T-cell (primary cell): ENCODE results near the gene SPATA25. TPM values are rescaled to one million over a fixed set of nuclear protein-coding genes. Genes with fewer than 3 reads are reported as not detected.

ENCODE experiments used
- ATAC-seq, 4 experiments: fragments of 200-7000 bp in 3 of 4; fragments of 150-1000 bp in 1 of 4; cut with Tn5 transposase; replicated peaks in 1 of 4; 1 replicate in 3 of 4; 2 replicates in 1 of 4; pipeline ENCODE4 v1.10.0; 2021; ENCODE audit warnings: moderate library complexity in 3 of 4, mild to moderate bottlenecking in 2 of 4, moderate number of reproducible peaks in 1 of 4
- CTCF ChIA-PET, 2 donors: fragments of 300-600 bp; sonication (Branson Sonifier 250); formaldehyde crosslinking; loops; one replicate each; lab custom pipeline; 2022; ENCODE audit warnings: antibody characterized with exemption in 2 of 2; lab: Charles Lee
- POLR2A ChIA-PET, 2 donors: fragments of 300-600 bp; sonication (Branson Sonifier 250); formaldehyde crosslinking; loops; one replicate each; lab custom pipeline; 2022; ENCODE audit warnings: antibody characterized with exemption in 2 of 2; lab: Charles Lee
- DNase-seq, 35 experiments: peaks; one replicate each; pipeline versions ENCODE4 v3.0.0 to v3.0.0-alpha.2; 2013 to 2023
- H3K27ac ChIP-seq: one replicate; pipeline ENCODE4 v1.5.1; 2013; ENCODE audit warnings: low read length
- H3K27me3 ChIP-seq, 2 experiments: replicated peaks in 1 of 2; 1 replicate in 1 of 2; 2 replicates in 1 of 2; pipeline versions ENCODE4 v1.6.1 to v1.7.0; 2013; ENCODE audit warnings: low read length in 1 of 2, mixed read lengths in 1 of 2; ENCODE audit not compliant: control insufficient read depth in 2 of 2, insufficient read depth in 2 of 2; ENCODE audit errors: extremely low read depth in 1 of 2
- H3K36me3 ChIP-seq, 2 donors: 1 replicate in 1 of 2; 2 replicates in 1 of 2; pipeline versions ENCODE4 v1.6.1 to v1.7.0; 2013; ENCODE audit warnings: low read length in 1 of 2; ENCODE audit not compliant: control insufficient read depth in 2 of 2, insufficient read depth in 1 of 2; ENCODE audit errors: extremely low read depth in 1 of 2
- H3K4me1 ChIP-seq, 2 experiments: 1 replicate in 1 of 2; 2 replicates in 1 of 2; pipeline versions ENCODE4 v1.6.1 to v1.7.0; 2013; ENCODE audit warnings: low read length in 2 of 2, mixed read lengths in 1 of 2; ENCODE audit not compliant: insufficient read depth in 2 of 2, control insufficient read depth in 1 of 2; ENCODE audit errors: extremely low read depth in 1 of 2
- H3K4me3 ChIP-seq, 2 donors: 1 replicate in 1 of 2; 2 replicates in 1 of 2; pipeline versions ENCODE4 v1.5.1 to v1.7.0; 2013; ENCODE audit warnings: mild to moderate bottlenecking in 2 of 2, low read length in 1 of 2, moderate library complexity in 1 of 2; ENCODE audit not compliant: control insufficient read depth in 1 of 2; ENCODE audit errors: extremely low read depth in 1 of 2
- H3K9me3 ChIP-seq: 2 replicates; pipeline ENCODE4 v1.7.0; 2013
- H3K27ac Mint-ChIP-seq, 2 donors: one replicate each; pipeline ENCODE4 v1.8.0; 2020 to 2021; ENCODE audit warnings: mild to moderate bottlenecking in 2 of 2, mixed read lengths in 2 of 2
- H3K27me3 Mint-ChIP-seq, 2 donors: one replicate each; pipeline ENCODE4 v1.8.0; 2021 to 2022; ENCODE audit warnings: mixed read lengths in 2 of 2
- H3K36me3 Mint-ChIP-seq: one replicate; pipeline ENCODE4 v1.8.0; 2021; ENCODE audit warnings: mixed read lengths
- H3K4me1 Mint-ChIP-seq, 3 donors: one replicate each; pipeline ENCODE4 v1.8.0; 2020 to 2022; ENCODE audit warnings: mixed read lengths in 3 of 3, mild to moderate bottlenecking in 1 of 3
- H3K4me3 Mint-ChIP-seq, 3 donors: one replicate each; pipeline ENCODE4 v1.8.0; 2020 to 2022; ENCODE audit warnings: mild to moderate bottlenecking in 3 of 3, mixed read lengths in 3 of 3, moderate library complexity in 3 of 3
- H3K9me3 Mint-ChIP-seq, 3 donors: one replicate each; pipeline ENCODE4 v1.8.0; 2020 to 2022; ENCODE audit warnings: mixed read lengths in 3 of 3
- WGBS: methylation state at CpG from one replicate; pipeline ENCODE4 v1.1.5; 2013; ENCODE audit warnings: missing lambda C conversion rate; ENCODE audit not compliant: insufficient coverage; 5-methylcytosine and 5-hydroxymethylcytosine counted together
- total RNA-seq, 35 experiments: library from RNA in 6 of 35; stranded (reverse) in 6 of 35; fragments of 120-200 nt in 1 of 35; gene quantifications; one replicate each; pipeline versions ENCODE4 v1.2.1 to v1.2.4 and lab custom pipeline; 2013 to 2026

The SPATA25 gene
- total RNA-seq, 5 donors from 2014 or later (not counting 1 experiment from before 2014, with no cell fraction given): 0.68 to 4.6 (median 3.6) TPM

- no peaks in the 10 kb centered on the region for H3K9me3 ChIP-seq
- ATAC-seq: no peak
- no peak overlapping the region for H3K4me3 ChIP-seq
- no peak for DNase-seq
- peaks cover 15 to 41% of the 10 kb centered on the region in 2 donors for H3K36me3 ChIP-seq
- H3K4me1 Mint-ChIP-seq: peaks cover 6 to 20% (median 18%) of the 10 kb centered on the region in 3 donors
- no peaks in the 10 kb centered on the region for H3K9me3 Mint-ChIP-seq
- peaks cover 0 to 19% of the 10 kb centered on the region in 2 experiments for H3K4me1 ChIP-seq
- H3K27ac Mint-ChIP-seq: no peak overlapping the region
- peaks cover 20% of the 10 kb centered on the region for H3K36me3 Mint-ChIP-seq
- H3K27me3 Mint-ChIP-seq: no peaks in the 10 kb centered on the region
- no CpG with 5 or more reads among the region's 2 CpGs for WGBS
- no peaks in the 10 kb centered on the region for H3K27me3 ChIP-seq
- POLR2A ChIA-PET: interaction anchor here in 1 of 2 donors (0.9 kb wide), 1 partner anchor 501 kb away, joined by 6 read pairs; no protein-coding TSS in a partner anchor
- CTCF ChIA-PET: no interaction called here
- H3K4me3 Mint-ChIP-seq: no peak overlapping the region
- no peak overlapping the region for H3K27ac ChIP-seq
Measured at GRCh38 chr20:45897289-45897688, 9.9 kb upstream of the SPATA25 start.

GRCh38 chr20:45896641-45897161, 9.3 kb upstream of the SPATA25 start:
- Mint-ChIP-seq H3K27me3 (no peaks in the 10 kb centered on the region), H3K4me3 (no peak overlapping the region), H3K36me3 (peaks cover 20% of the 10 kb centered on the region), H3K27ac (no peak overlapping the region), H3K4me1 (peaks cover 10 to 26% (median 23%) of the 10 kb centered on the region in 3 donors), H3K9me3 (no peaks in the 10 kb centered on the region)
- DNase-seq: no peak
- Histone ChIP-seq H3K27me3 (no peaks in the 10 kb centered on the region), H3K9me3 (no peaks in the 10 kb centered on the region), H3K27ac (no peak overlapping the region), H3K36me3 (peaks cover 15 to 41% of the 10 kb centered on the region in 2 donors), H3K4me3 (no peak overlapping the region), H3K4me1 (peaks cover 3 to 25% of the 10 kb centered on the region in 2 experiments)
- ATAC-seq: no peak
- CTCF ChIA-PET: interaction anchor here in 1 of 2 donors (1.2 kb wide), 1 partner anchor 14 kb away, joined by 3 read pairs; no protein-coding TSS in a partner anchor
- 97% methylated on average over 7 of the region's 14 CpGs for WGBS
- POLR2A ChIA-PET: interaction anchor here in 1 of 2 donors (0.9 kb wide), 1 partner anchor 502 kb away, joined by 6 read pairs; no protein-coding TSS in a partner anchor

GRCh38 chr20:45894797-45895196, 7.4 kb upstream of the SPATA25 start:
- H3K4me3 ChIP-seq: no peak overlapping the region
- H3K4me3 Mint-ChIP-seq: no peak overlapping the region
- H3K9me3 ChIP-seq: no peaks in the 10 kb centered on the region
- DNase-seq (no peak), ATAC-seq (no peak)
- no peaks in the 10 kb centered on the region for H3K27me3 Mint-ChIP-seq
- peaks cover 20% of the 10 kb centered on the region for H3K36me3 Mint-ChIP-seq
- no peak overlapping the region for H3K27ac ChIP-seq
- ChIA-PET CTCF (no interaction called here), POLR2A (no interaction called here)
- H3K27ac Mint-ChIP-seq: no peak overlapping the region
- peaks cover 15 to 36% (median 30%) of the 10 kb centered on the region in 3 donors for H3K4me1 Mint-ChIP-seq
- peaks cover 15 to 41% of the 10 kb centered on the region in 2 donors for H3K36me3 ChIP-seq
- H3K4me1 ChIP-seq: peaks cover 4 to 40% of the 10 kb centered on the region in 2 experiments
- H3K27me3 ChIP-seq: no peaks in the 10 kb centered on the region
- H3K9me3 Mint-ChIP-seq: no peaks in the 10 kb centered on the region
- 80% methylated on average over 1 of the region's 12 CpGs for WGBS

DNA sequence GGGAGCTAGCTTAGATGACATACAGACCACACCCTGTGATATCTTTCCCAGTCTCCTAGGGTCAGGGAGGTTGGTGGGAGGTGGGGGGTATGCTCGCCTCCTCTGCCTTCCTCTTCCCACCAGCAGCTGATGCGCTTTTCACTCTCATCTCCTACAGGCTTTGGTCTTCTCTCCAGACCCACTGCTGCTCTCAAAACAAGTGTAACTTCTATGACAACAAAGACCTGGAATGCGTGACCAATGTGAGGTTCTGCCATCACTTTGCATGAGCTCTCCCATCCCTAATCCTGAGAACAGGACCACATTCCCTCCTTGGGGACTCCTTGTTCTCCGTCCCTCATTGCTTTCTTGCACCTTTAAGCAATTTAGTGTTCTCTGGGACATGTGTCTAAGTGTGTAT, 6.4 kb upstream of the SPATA25 start:
- DNase-seq (no peak), ATAC-seq (no peak)
- Histone ChIP-seq H3K9me3 (no peaks in the 10 kb centered on the region), H3K4me3 (no peak overlapping the region), H3K27ac (no peak overlapping the region), H3K27me3 (no peaks in the 10 kb centered on the region), H3K4me1 (peaks cover 4 to 41% of the 10 kb centered on the region in 2 experiments), H3K36me3 (peaks cover 18 to 38% of the 10 kb centered on the region in 2 donors)
- no peaks in the 10 kb centered on the region for H3K9me3 Mint-ChIP-seq
- CTCF ChIA-PET: interaction anchor here in 1 of 2 donors (0.7 to 1.8 kb wide), 2 partner anchors 76 to 1740 kb away, joined by 3 to 4 read pairs; no protein-coding TSS in a partner anchor
- H3K4me1 Mint-ChIP-seq: peaks cover 22 to 38% (median 37%) of the 10 kb centered on the region in 3 donors
- POLR2A ChIA-PET: interaction anchor here in 1 of 2 donors (0.7 kb wide), 1 partner anchor 37 kb away, joined by 3 read pairs; no protein-coding TSS in a partner anchor
- H3K4me3 Mint-ChIP-seq: peak overlapping the region in 1 of 3 donors; percentile 7
- no peaks in the 10 kb centered on the region for H3K27me3 Mint-ChIP-seq
- H3K36me3 Mint-ChIP-seq: peaks cover 17% of the 10 kb centered on the region
- peak overlapping the region; percentile 54 to 71 for H3K27ac Mint-ChIP-seq
- WGBS: 100% methylated on average over 2 of the region's 4 CpGs

- ATAC-seq (peak in 2 of 4 experiments; percentile 10 to 17), DNase-seq (peak in 2 of 35 experiments; percentile 27 to 44)
- no peak overlapping the region for H3K27ac ChIP-seq
- POLR2A ChIA-PET: no interaction called here
- WGBS: 0% methylated on average over 1 of the region's 4 CpGs
- peaks cover 14 to 30% of the 10 kb centered on the region in 2 donors for H3K36me3 ChIP-seq
- H3K4me3 ChIP-seq: no peak overlapping the region
- H3K4me1 ChIP-seq: peaks cover 4 to 41% of the 10 kb centered on the region in 2 experiments
- peak overlapping the region; percentile 80 to 85 for H3K27ac Mint-ChIP-seq
- H3K9me3 Mint-ChIP-seq: no peaks in the 10 kb centered on the region
- peaks cover 22 to 40% (median 40%) of the 10 kb centered on the region in 3 donors for H3K4me1 Mint-ChIP-seq
- no peaks in the 10 kb centered on the region for H3K27me3 Mint-ChIP-seq
- H3K27me3 ChIP-seq: no peaks in the 10 kb centered on the region
- no peaks in the 10 kb centered on the region for H3K9me3 ChIP-seq
- H3K36me3 Mint-ChIP-seq: peaks cover 14% of the 10 kb centered on the region
- CTCF ChIA-PET: interaction anchor here (0.7 to 1.8 kb wide), 5 partner anchors 68 to 1739 kb away, joined by 3 to 6 read pairs (median 3); no protein-coding TSS in a partner anchor
- peak overlapping the region; percentile 91 to 92 (median 92) for H3K4me3 Mint-ChIP-seq
Measured at GRCh38 chr20:45892828-45893500, 5.5 kb upstream of the SPATA25 start.

GRCh38 chr20:45892049-45892825, 4.8 kb upstream of the SPATA25 start:
- Histone ChIP-seq H3K36me3 (peaks cover 13 to 23% of the 10 kb centered on the region in 2 donors), H3K27ac (peak overlapping the region; percentile 40), H3K4me3 (peak overlapping the region; percentile 82 to 90), H3K4me1 (peaks cover 4 to 41% of the 10 kb centered on the region in 2 experiments), H3K27me3 (no peaks in the 10 kb centered on the region), H3K9me3 (no peaks in the 10 kb centered on the region)
- 80% methylated on average over 6 of the region's 9 CpGs for WGBS
- H3K4me1 Mint-ChIP-seq: peaks cover 22 to 43% (median 43%) of the 10 kb centered on the region in 3 donors
- no peak for DNase-seq
- H3K36me3 Mint-ChIP-seq: peaks cover 9% of the 10 kb centered on the region
- H3K9me3 Mint-ChIP-seq: no peaks in the 10 kb centered on the region
- peak overlapping the region; percentile 75 to 85 for H3K27ac Mint-ChIP-seq
- ATAC-seq: no peak
- POLR2A ChIA-PET: no interaction called here
- H3K4me3 Mint-ChIP-seq: peak overlapping the region; percentile 91 to 92 (median 92)
- CTCF ChIA-PET: interaction anchor here (0.7 to 1.8 kb wide), 5 partner anchors 36 to 93 kb away, joined by 3 to 6 read pairs (median 3); no protein-coding TSS in a partner anchor
- no peaks in the 10 kb centered on the region for H3K27me3 Mint-ChIP-seq
